Loucy (cell line): ENCODE measurements around the gene GTF2F2.

Experiments used
- H2AFZ ChIP-seq: fragments of 200-600 bp; sonication (generic); 2 replicates; pipeline ENCODE4 v1.6.0; 2016; ENCODE audit warnings: antibody characterized with exemption, mild to moderate bottlenecking, low read length, moderate library complexity
- H3F3A ChIP-seq: fragments of 200-600 bp; 2 replicates; pipeline ENCODE4 v1.6.0; 2016; ENCODE audit warnings: antibody characterized with exemption, low read depth, mild to moderate bottlenecking
- H3K27me3 ChIP-seq: fragments of 200-600 bp; sonication (generic); 2 replicates; pipeline ENCODE4 v1.6.1; 2014; ENCODE audit warnings: low read length, mild to moderate bottlenecking; ENCODE audit not compliant: insufficient read depth, poor library complexity, severe bottlenecking
- H3K36me3 ChIP-seq: fragments of 200-600 bp; sonication (generic); 2 replicates; pipeline ENCODE4 v1.6.1; 2016; ENCODE audit warnings: low read length; ENCODE audit not compliant: insufficient read depth
- H3K4me1 ChIP-seq: fragments of 200-600 bp; sonication (generic); 2 replicates; pipeline ENCODE4 v1.5.1; 2014; ENCODE audit warnings: low read length, mild to moderate bottlenecking; ENCODE audit not compliant: insufficient read depth, poor library complexity, severe bottlenecking
- H3K4me2 ChIP-seq: fragments of 200-600 bp; sonication (generic); 2 replicates; pipeline ENCODE4 v1.6.0; 2014; ENCODE audit warnings: antibody characterized with exemption, low read length, low read depth, mild to moderate bottlenecking; ENCODE audit not compliant: poor library complexity, severe bottlenecking
- H3K4me3 ChIP-seq: fragments of 200-600 bp; sonication (generic); 2 replicates; pipeline ENCODE4 v1.5.1; 2014; ENCODE audit warnings: low read length, mild to moderate bottlenecking, mixed read lengths; ENCODE audit not compliant: poor library complexity, severe bottlenecking
- H3K79me2 ChIP-seq: fragments of 200-600 bp; sonication (generic); 2 replicates; pipeline ENCODE4 v1.6.1; 2014; ENCODE audit warnings: low read length; ENCODE audit not compliant: insufficient read depth
- H3K9ac ChIP-seq: fragments of 200-600 bp; sonication (generic); 2 replicates; pipeline ENCODE4 v1.6.0; 2014; ENCODE audit warnings: mild to moderate bottlenecking, low read depth, low read length, moderate library complexity; ENCODE audit not compliant: poor library complexity, severe bottlenecking
- H3K9me2 ChIP-seq: fragments of 200-600 bp; sonication (generic); replicated peaks from 2 replicates; pipeline ENCODE4 v1.6.1; 2016; ENCODE audit warnings: low read depth, low read length, mixed read lengths
- H3K9me3 ChIP-seq: fragments of 200-600 bp; sonication (generic); 2 replicates; pipeline ENCODE4 v1.6.1; 2014; ENCODE audit warnings: mild to moderate bottlenecking, antibody characterized with exemption, low read length, low read depth; ENCODE audit not compliant: insufficient read depth
- H4K20me1 ChIP-seq: fragments of 200-600 bp; sonication (generic); 2 replicates; pipeline ENCODE4 v1.6.0; 2014; ENCODE audit warnings: antibody characterized with exemption, low read length, mild to moderate bottlenecking; ENCODE audit not compliant: insufficient read depth, poor library complexity, severe bottlenecking
- EZH2phosphoT487 ChIP-seq: fragments of 200-600 bp; IDR thresholded peaks from 2 replicates; pipeline ENCODE4 v1.6.1; 2018; ENCODE audit warnings: antibody characterized with exemption, mild to moderate bottlenecking, moderate library complexity, borderline replicate concordance
- TF ChIP-seq, protein P1 (sequence below): fragments of 200-600 bp; sonication (generic); conservative IDR thresholded peaks from 2 replicates; pipeline ENCODE4 v1.5.1; 2014; ENCODE audit warnings: mild to moderate bottlenecking, antibody characterized with exemption, low read length

GTF2F2 gene, protein sequence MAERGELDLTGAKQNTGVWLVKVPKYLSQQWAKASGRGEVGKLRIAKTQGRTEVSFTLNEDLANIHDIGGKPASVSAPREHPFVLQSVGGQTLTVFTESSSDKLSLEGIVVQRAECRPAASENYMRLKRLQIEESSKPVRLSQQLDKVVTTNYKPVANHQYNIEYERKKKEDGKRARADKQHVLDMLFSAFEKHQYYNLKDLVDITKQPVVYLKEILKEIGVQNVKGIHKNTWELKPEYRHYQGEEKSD

DNA sequence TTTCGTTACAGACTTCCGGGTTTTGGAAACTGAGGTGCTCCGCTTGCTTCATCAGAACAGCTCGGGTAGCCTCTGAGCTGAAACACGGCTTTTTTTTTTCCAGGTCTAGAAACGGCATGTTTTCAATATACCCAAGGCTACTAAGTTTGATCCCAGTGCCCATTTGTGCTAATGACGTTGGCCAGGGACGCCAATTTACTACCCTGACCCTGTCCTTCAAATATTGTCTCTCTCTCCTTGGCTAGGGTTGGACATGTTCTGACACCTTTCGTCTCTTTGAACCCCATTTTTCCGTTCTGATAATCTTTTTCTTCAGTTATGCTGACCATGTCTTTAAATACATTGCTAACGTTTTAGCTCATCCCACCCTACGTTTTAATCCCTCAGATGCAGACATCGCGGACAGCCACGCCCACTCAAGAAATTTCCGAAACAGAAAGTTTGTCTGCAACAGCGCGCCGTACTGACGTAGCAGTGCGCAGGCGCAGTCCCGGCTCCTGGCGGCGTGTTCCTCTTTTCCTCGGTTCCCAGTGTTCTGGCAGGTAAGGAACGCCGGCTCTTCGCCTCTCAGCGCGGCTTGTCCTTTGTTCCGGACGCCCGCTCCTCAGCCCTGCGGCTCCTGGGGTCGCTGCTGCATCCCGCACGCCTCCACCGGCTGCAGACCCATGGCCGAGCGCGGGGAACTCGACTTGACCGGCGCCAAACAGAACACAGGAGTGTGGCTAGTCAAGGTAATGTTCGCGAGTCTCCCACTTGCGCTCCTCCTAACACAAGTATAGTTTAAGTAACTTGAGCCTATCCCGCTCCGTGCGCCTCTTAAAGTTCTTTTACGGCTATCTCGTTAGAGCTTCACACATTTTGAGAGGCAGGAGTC is at the start of gene GTF2F2:
Gene GTF2F2 (plus strand): TSS at position 520 of the 874 bp plus-strand sequence. CDS start 146 bp downstream, at position 666.
- Histone ChIP-seq H3K9me3 (no peaks in the 10 kb centered on the region), H3K4me3 (peak within 1 kb of the TSS; percentile 78), H2AFZ (peak within 1 kb of the TSS; percentile 88), H3K4me1 (peaks cover 28% of the 10 kb centered on the region), H3K9ac (peak within 1 kb of the TSS; percentile 76), H3K79me2 (peaks cover 44% of the 10 kb centered on the region), H3K9me2 (no peaks in the 10 kb centered on the region), H3K36me3 (no peaks in the 10 kb centered on the region), H3K4me2 (peak within 1 kb of the TSS; percentile 92), H3F3A (no peaks in the 10 kb centered on the region), H3K27me3 (no peaks in the 10 kb centered on the region), H4K20me1 (peaks cover 14% of the 10 kb centered on the region)
- TF ChIP-seq EZH2phosphoT487: no peak
- TF ChIP-seq, protein P1, sequence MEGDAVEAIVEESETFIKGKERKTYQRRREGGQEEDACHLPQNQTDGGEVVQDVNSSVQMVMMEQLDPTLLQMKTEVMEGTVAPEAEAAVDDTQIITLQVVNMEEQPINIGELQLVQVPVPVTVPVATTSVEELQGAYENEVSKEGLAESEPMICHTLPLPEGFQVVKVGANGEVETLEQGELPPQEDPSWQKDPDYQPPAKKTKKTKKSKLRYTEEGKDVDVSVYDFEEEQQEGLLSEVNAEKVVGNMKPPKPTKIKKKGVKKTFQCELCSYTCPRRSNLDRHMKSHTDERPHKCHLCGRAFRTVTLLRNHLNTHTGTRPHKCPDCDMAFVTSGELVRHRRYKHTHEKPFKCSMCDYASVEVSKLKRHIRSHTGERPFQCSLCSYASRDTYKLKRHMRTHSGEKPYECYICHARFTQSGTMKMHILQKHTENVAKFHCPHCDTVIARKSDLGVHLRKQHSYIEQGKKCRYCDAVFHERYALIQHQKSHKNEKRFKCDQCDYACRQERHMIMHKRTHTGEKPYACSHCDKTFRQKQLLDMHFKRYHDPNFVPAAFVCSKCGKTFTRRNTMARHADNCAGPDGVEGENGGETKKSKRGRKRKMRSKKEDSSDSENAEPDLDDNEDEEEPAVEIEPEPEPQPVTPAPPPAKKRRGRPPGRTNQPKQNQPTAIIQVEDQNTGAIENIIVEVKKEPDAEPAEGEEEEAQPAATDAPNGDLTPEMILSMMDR: no peak

DNA sequence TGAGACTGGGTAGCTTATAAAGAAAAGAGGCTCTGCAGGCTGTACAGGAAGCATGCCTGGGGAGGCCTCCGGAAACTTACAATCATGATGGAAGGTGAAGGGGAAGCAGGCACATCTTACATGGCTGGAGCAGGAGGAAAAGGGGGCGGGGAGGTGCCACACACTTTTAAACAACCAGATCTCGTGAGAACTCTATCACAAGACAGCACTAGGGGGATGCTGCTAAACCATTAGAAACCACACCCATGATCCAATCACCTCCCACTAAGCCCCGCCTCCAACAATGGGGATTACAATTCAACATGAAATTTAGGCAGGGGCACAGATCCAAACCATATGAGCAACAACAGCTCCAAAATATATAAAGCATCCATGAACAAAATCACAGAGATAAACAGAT is 46.5 kb upstream of the GTF2F2 start:
- Histone ChIP-seq H3K79me2 (no peaks in the 10 kb centered on the region), H3K4me1 (no peaks in the 10 kb centered on the region), H3K4me3 (no peak overlapping the region), H3K27me3 (no peaks in the 10 kb centered on the region), H3F3A (no peaks in the 10 kb centered on the region), H3K36me3 (no peaks in the 10 kb centered on the region), H3K9ac (no peak overlapping the region), H3K9me2 (no peaks in the 10 kb centered on the region), H3K9me3 (no peaks in the 10 kb centered on the region), H2AFZ (no peak overlapping the region), H4K20me1 (no peaks in the 10 kb centered on the region), H3K4me2 (no peak overlapping the region)
- TF ChIP-seq, protein P1: no peak
- TF ChIP-seq EZH2phosphoT487: no peak

DNA sequence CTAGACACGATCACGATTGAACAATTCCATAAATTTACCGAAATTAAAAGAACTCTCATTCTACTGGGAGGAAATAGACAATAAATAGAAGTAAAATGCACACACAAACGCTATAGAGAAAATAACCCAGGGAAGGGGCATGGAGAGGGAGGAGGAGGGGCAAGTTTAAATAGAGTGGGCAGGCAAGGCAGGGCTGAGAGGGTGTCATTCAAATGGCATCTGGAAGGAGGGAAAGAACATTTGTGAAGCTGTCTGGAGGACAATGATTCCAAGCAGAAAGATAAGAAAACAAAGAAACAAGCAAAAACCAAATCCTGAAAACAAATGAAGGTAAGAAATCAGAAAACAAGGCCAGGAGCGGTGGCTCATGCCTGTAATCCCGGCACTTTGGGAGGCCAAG is 45.6 kb upstream of the GTF2F2 start:
- Histone ChIP-seq H4K20me1 (no peaks in the 10 kb centered on the region), H3K27me3 (no peaks in the 10 kb centered on the region), H3K36me3 (no peaks in the 10 kb centered on the region), H3K79me2 (no peaks in the 10 kb centered on the region), H3K4me1 (no peaks in the 10 kb centered on the region), H3K9ac (no peak overlapping the region), H2AFZ (no peak overlapping the region), H3K9me3 (no peaks in the 10 kb centered on the region), H3K9me2 (no peaks in the 10 kb centered on the region), H3K4me3 (no peak overlapping the region), H3F3A (no peaks in the 10 kb centered on the region), H3K4me2 (no peak overlapping the region)
- TF ChIP-seq, protein P1: no peak
- TF ChIP-seq EZH2phosphoT487: no peak
